GM12878 (cell line): ENCODE results near the gene TRANK1. TPM values are rescaled to one million over a fixed set of nuclear protein-coding genes. Genes with fewer than 3 reads are reported as not detected.
A peak's percentile ranks its signal among the peaks of the same experiment; 100 is the strongest.

Source experiments
- ATAC-seq: fragments of 200-7000 bp; cut with Tn5 transposase; 3 replicates; pipeline ENCODE4 v1.9.1; 2020; ENCODE audit warnings: mild to moderate bottlenecking, moderate library complexity
- BruUV-seq: library from RNA; stranded (reverse); fragments of 400-500 nt; replicated peaks from 2 replicates; lab custom pipeline; 2021; lab: Mats Ljungman, UMichigan
- CTCF ChIA-PET: fragments of 300-600 bp; sonication (Branson Sonifier 250); formaldehyde crosslinking; extraction: SDS; loops from one replicate; lab custom pipeline; 2021; ENCODE audit warnings: inconsistent platforms; lab: Yijun Ruan, JAX
- POLR2A ChIA-PET: fragments of 350-600 bp; formaldehyde crosslinking; extraction: SDS; loops from one replicate; lab custom pipeline; 2021; ENCODE audit warnings: inconsistent platforms; lab: Charles Lee
- RAD21 ChIA-PET: fragments of 300-600 bp; sonication (Branson Sonifier 250); formaldehyde crosslinking; loops from one replicate; lab custom pipeline; 2023; ENCODE audit warnings: antibody characterized with exemption; ENCODE audit not compliant: unreplicated experiment; lab: Charles Lee
- SMC1A ChIA-PET: fragments of 300-600 bp; sonication (Branson Sonifier 250); formaldehyde crosslinking; loops from one replicate; lab custom pipeline; 2023; ENCODE audit not compliant: unreplicated experiment, uncharacterized antibody; lab: Charles Lee
- DNase-seq: peaks from one replicate; pipeline ENCODE4 v3.0.0-alpha.2; 2011; ENCODE audit warnings: low read depth, low spot score
- FAIRE-seq: peaks from 3 replicates; lab custom pipeline; 2011; peaks lifted over from hg19 to GRCh38; lab: Jason Lieb, UNC
- H2AFZ ChIP-seq: 2 replicates; pipeline ENCODE4 v1.6.0; 2011; ENCODE audit warnings: low read depth, low read length, control low read depth; ENCODE audit not compliant: control insufficient read depth
- H3K27ac ChIP-seq: 2 replicates; pipeline ENCODE4 v1.5.1; 2011; ENCODE audit warnings: control low read depth; ENCODE audit not compliant: control insufficient read depth, insufficient read depth
- H3K27me3 ChIP-seq, 2 experiments: replicated peaks in 1 of 2; 2 replicates each; pipeline versions ENCODE4 v1.6.0 to v1.6.1; 2011; ENCODE audit warnings: low read length in 1 of 2; ENCODE audit not compliant: control insufficient read depth in 2 of 2, insufficient read depth in 2 of 2
- H3K36me3 ChIP-seq, 2 experiments: 2 replicates each; pipeline ENCODE4 v1.5.1; 2011; ENCODE audit warnings: low read length in 1 of 2; ENCODE audit not compliant: control insufficient read depth in 2 of 2, insufficient read depth in 2 of 2
- H3K4me1 ChIP-seq: 2 replicates; pipeline ENCODE4 v1.6.1; 2011; ENCODE audit warnings: mild to moderate bottlenecking, low read length, moderate library complexity, mixed read lengths; ENCODE audit not compliant: control insufficient read depth, insufficient read depth
- H3K4me2 ChIP-seq: 2 replicates; pipeline ENCODE4 v1.6.0; 2011; ENCODE audit warnings: control low read depth; ENCODE audit not compliant: control insufficient read depth, insufficient read depth
- H3K4me3 ChIP-seq: fragments of 200-600 bp; sonication (generic); 2 replicates; pipeline ENCODE4 v1.5.1; 2016
- H3K79me2 ChIP-seq: 2 replicates; pipeline ENCODE4 v1.6.0; 2011; ENCODE audit warnings: low read length; ENCODE audit not compliant: control insufficient read depth, insufficient read depth
- H3K9ac ChIP-seq: 2 replicates; pipeline ENCODE4 v1.8.0; 2011; ENCODE audit warnings: low read length, control low read depth, mixed read lengths; ENCODE audit not compliant: control insufficient read depth, insufficient read depth
- H3K9me3 ChIP-seq: replicated peaks from 3 replicates; pipeline ENCODE4 v1.5.1; 2011; ENCODE audit warnings: mild to moderate bottlenecking, low read length; ENCODE audit not compliant: control insufficient read depth, insufficient read depth
- H4K20me1 ChIP-seq: 2 replicates; pipeline ENCODE4 v1.6.0; 2011; ENCODE audit not compliant: control insufficient read depth, insufficient read depth
- CBX5 ChIP-seq: sonication (generic); IDR thresholded peaks from 2 replicates; pipeline ENCODE4 v1.6.1; 2016; ENCODE audit warnings: low read depth, moderate library complexity, mild to moderate bottlenecking, inconsistent platforms
- REST ChIP-seq: IDR thresholded peaks from 2 replicates; pipeline ENCODE4 v1.6.1; 2012; ENCODE audit warnings: mild to moderate bottlenecking, low read depth, low read length
- TCF3 ChIP-seq: IDR thresholded peaks from 2 replicates; pipeline ENCODE4 v1.6.1; 2012; ENCODE audit warnings: low read depth, mild to moderate bottlenecking, low read length, borderline replicate concordance; ENCODE audit not compliant: insufficient read depth
- WGBS: methylation state at CpG from one replicate; pipeline ENCODE4 v1.1.6; 2016; ENCODE audit warnings: low lambda C conversion rate; ENCODE audit not compliant: insufficient replicate concordance, insufficient coverage; ENCODE audit errors: missing lambda C conversion rate; 5-methylcytosine and 5-hydroxymethylcytosine counted together
- in situ Hi-C: fragments of 300-500 bp; cut with MboI; formaldehyde crosslinking; loops from 9 replicates; pipeline ENCODE4 v1.14.3; 2018; ENCODE audit warnings: mixed read lengths
- intact Hi-C: fragments of 100-400 bp; cut with micrococcal nuclease; formaldehyde crosslinking; loops from one replicate; pipeline ENCODE4 v1.14.2; 2022; ENCODE audit not compliant: unreplicated experiment
- polyA plus RNA-seq, 11 experiments: library from polyadenylated mRNA; depleted of rRNA in 4 of 11; unstranded in 6 of 11; stranded (reverse) in 5 of 11; fragments of >200 nt; fragmentation: Nextera tagmentation in 4 of 11; fragmentation: Illumina TruSeq in 1 of 11; extraction: Ambion mirVana in 4 of 11; extraction: Trizol in 1 of 11; gene quantifications; 1 replicate in 1 of 11; 2 replicates in 10 of 11; pipeline versions ENCODE4 v1.2.1 to v1.2.3, GENCODE V29; 2011 to 2016; ENCODE audit warnings: inconsistent platforms in 2 of 11, missing spikeins in 2 of 11, low read depth in 1 of 11
- total RNA-seq, 4 experiments: library from RNA; depleted of rRNA in 3 of 4; stranded (reverse); fragments of >200 nt in 3 of 4; fragmentation: Illumina TruSeq in 1 of 4; extraction: Trizol in 1 of 4; gene quantifications; 2 replicates each; pipeline versions ENCODE4 v1.2.1 to v1.2.3, GENCODE V29; 2013 to 2021
- TF ChIP-seq, protein P1 (sequence below): fragments of 450-650 bp; IDR thresholded peaks from 2 replicates; pipeline ENCODE4 v1.6.1; 2017; ENCODE audit warnings: mild to moderate bottlenecking, moderate library complexity

The TRANK1 gene
- total and polyA plus RNA-seq, 10 of the 15 experiments (the other 5 are each of a cell fraction or from before 2014, with no cell fraction given), result 0.46 to 8.8 (median 1.1) TPM

- TF ChIP-seq TCF3 (no peak), REST (no peak), CBX5 (peak; percentile 36; the same call in 1 of the 2 replicates)
- TF ChIP-seq, protein P1, sequence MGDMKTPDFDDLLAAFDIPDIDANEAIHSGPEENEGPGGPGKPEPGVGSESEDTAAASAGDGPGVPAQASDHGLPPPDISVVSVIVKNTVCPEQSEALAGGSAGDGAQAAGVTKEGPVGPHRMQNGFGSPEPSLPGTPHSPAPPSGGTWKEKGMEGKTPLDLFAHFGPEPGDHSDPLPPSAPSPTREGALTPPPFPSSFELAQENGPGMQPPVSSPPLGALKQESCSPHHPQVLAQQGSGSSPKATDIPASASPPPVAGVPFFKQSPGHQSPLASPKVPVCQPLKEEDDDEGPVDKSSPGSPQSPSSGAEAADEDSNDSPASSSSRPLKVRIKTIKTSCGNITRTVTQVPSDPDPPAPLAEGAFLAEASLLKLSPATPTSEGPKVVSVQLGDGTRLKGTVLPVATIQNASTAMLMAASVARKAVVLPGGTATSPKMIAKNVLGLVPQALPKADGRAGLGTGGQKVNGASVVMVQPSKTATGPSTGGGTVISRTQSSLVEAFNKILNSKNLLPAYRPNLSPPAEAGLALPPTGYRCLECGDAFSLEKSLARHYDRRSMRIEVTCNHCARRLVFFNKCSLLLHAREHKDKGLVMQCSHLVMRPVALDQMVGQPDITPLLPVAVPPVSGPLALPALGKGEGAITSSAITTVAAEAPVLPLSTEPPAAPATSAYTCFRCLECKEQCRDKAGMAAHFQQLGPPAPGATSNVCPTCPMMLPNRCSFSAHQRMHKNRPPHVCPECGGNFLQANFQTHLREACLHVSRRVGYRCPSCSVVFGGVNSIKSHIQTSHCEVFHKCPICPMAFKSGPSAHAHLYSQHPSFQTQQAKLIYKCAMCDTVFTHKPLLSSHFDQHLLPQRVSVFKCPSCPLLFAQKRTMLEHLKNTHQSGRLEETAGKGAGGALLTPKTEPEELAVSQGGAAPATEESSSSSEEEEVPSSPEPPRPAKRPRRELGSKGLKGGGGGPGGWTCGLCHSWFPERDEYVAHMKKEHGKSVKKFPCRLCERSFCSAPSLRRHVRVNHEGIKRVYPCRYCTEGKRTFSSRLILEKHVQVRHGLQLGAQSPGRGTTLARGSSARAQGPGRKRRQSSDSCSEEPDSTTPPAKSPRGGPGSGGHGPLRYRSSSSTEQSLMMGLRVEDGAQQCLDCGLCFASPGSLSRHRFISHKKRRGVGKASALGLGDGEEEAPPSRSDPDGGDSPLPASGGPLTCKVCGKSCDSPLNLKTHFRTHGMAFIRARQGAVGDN, result no peak
Measured at GRCh38 chr3:36920884-36921567, 23.8 kb downstream of the TRANK1 start.

More at GRCh38 chr3:36920884-36921567, 23.8 kb downstream of the TRANK1 start:
- H4K20me1 ChIP-seq, result no peaks in the 10 kb centered on the region
- no peak overlapping the region for H3K4me2 ChIP-seq
- ChIA-PET POLR2A (no interaction called here), SMC1A (interaction anchor here (1.9 kb wide), 1 partner anchor 45 kb away, joined by 8 read pairs; no protein-coding TSS in a partner anchor), CTCF (interaction anchor here (0.9 to 3.2 kb wide), 2 partner anchors 37 to 52 kb away, joined by 3 to 14 read pairs; no protein-coding TSS in a partner anchor), RAD21 (no interaction called here)
- H3K36me3 ChIP-seq, result no peaks in the 10 kb centered on the region
- peaks cover 0 to 1% of the 10 kb centered on the region in 2 experiments; a peak in 1 of 4 replicates for H3K27me3 ChIP-seq
- H3K79me2 ChIP-seq, result no peaks in the 10 kb centered on the region
- intact Hi-C loops, result no loop called here
- H3K9ac ChIP-seq, result no peak overlapping the region
- ATAC-seq, result no peak
- in situ Hi-C loops, result no loop called here
- no peak for FAIRE-seq
- no peak overlapping the region for H3K4me3 ChIP-seq
- H2AFZ ChIP-seq, result no peak overlapping the region
- WGBS, result 79% methylated on average over 7 of the region's 7 CpGs
- H3K4me1 ChIP-seq, result peaks cover 8% of the 10 kb centered on the region
- H3K27ac ChIP-seq, result no peak overlapping the region
- peaks cover 16% of the 10 kb centered on the region for H3K9me3 ChIP-seq
- BruUV-seq, result no TSS peak
- no peak for DNase-seq
